SK-N-SH (cell line): ENCODE results near the gene ZNF182. TPM values are rescaled to one million over a fixed set of nuclear protein-coding genes. Genes with fewer than 3 reads are reported as not detected.
"Not testable (repeated sequence)": the region's sequence is repeated elsewhere in the genome, so short reads cannot be mapped to it uniquely, and the experiment has no call there.

Source experiments
- CTCF ChIA-PET: fragments of 300-600, 350-600 bp; formaldehyde crosslinking; extraction: SDS; loops from one replicate; lab custom pipeline; 2021; lab: Yijun Ruan, JAX
- POLR2A ChIA-PET: fragments of 350-600 bp; sonication (Branson Sonifier 250); formaldehyde crosslinking; extraction: SDS; loops from one replicate; lab custom pipeline; 2020; ENCODE audit warnings: antibody characterized with exemption, inconsistent platforms; lab: Yijun Ruan, JAX
- DNase-seq: peaks from one replicate; pipeline ENCODE4 v3.0.0; 2012
- H2AFZ ChIP-seq: fragments of 200-600 bp; sonication (generic); 2 replicates; pipeline ENCODE4 v1.8.1; 2016; ENCODE audit warnings: antibody characterized with exemption, mild to moderate bottlenecking, low read depth
- H3F3A ChIP-seq: fragments of 200-600 bp; sonication (generic); replicated peaks from 2 replicates; pipeline ENCODE3; 2016; ENCODE audit warnings: antibody characterized with exemption, mild to moderate bottlenecking; ENCODE audit not compliant: insufficient read depth
- H3K27ac ChIP-seq, 2 experiments: fragments of 200-500 bp in 1 of 2; fragments of 200-600 bp in 1 of 2; sonication (Bioruptor generic) in 1 of 2; sonication (generic), shearing (Covaris generic) in 1 of 2; 2 replicates each; pipeline versions ENCODE4 v1.5.1 to v1.6.1; 2014 to 2016; ENCODE audit warnings: low read depth in 2 of 2, inconsistent platforms in 1 of 2, low read length in 1 of 2, mild to moderate bottlenecking in 1 of 2, mixed read lengths in 1 of 2
- H3K27me3 ChIP-seq: fragments of 200-600 bp; sonication (generic), shearing (Covaris generic); 2 replicates; pipeline ENCODE4 v1.6.1; 2016; ENCODE audit warnings: mixed run types; ENCODE audit not compliant: insufficient read depth
- H3K36me3 ChIP-seq, 2 experiments: fragments of 200-500 bp in 1 of 2; fragments of 200-600 bp in 1 of 2; sonication (Bioruptor generic) in 1 of 2; sonication (generic) in 1 of 2; replicated peaks in 1 of 2; 2 replicates each; pipeline versions ENCODE3 to v1.5.1; 2014 to 2016; ENCODE audit warnings: low read length in 1 of 2, mild to moderate bottlenecking in 1 of 2; ENCODE audit not compliant: insufficient read depth in 2 of 2, control insufficient read depth in 1 of 2
- H3K4me1 ChIP-seq, 2 experiments: fragments of 200-500 bp in 1 of 2; fragments of 200-600 bp in 1 of 2; sonication (Bioruptor generic) in 1 of 2; sonication (generic), shearing (Covaris generic) in 1 of 2; 2 replicates each; pipeline versions ENCODE4 v1.5.1 to v1.6.1; 2014 to 2016; ENCODE audit warnings: low read depth in 1 of 2, low read length in 1 of 2, mixed run types in 1 of 2; ENCODE audit not compliant: insufficient read depth in 2 of 2, control insufficient read depth in 1 of 2
- H3K4me2 ChIP-seq: fragments of 200-600 bp; sonication (generic), shearing (Covaris generic); 2 replicates; pipeline ENCODE4 v1.6.1; 2017; ENCODE audit warnings: mixed run types
- H3K4me3 ChIP-seq, 2 experiments: fragments of 200-500 bp in 1 of 2; fragments of 200-600 bp in 1 of 2; sonication (Bioruptor generic) in 1 of 2; sonication (generic), shearing (Covaris generic) in 1 of 2; 2 replicates each; pipeline versions ENCODE4 v1.5.1 to v1.8.1; 2014 to 2016; ENCODE audit warnings: low read depth in 2 of 2, inconsistent platforms in 1 of 2, low read length in 1 of 2, mild to moderate bottlenecking in 1 of 2, mixed read lengths in 1 of 2, moderate library complexity in 1 of 2
- H3K79me2 ChIP-seq: fragments of 200-600 bp; sonication (generic); 2 replicates; pipeline ENCODE4 v1.8.1; 2017; ENCODE audit warnings: mild to moderate bottlenecking; ENCODE audit not compliant: insufficient read depth
- H3K9ac ChIP-seq: fragments of 200-600 bp; sonication (generic); 2 replicates; pipeline ENCODE4 v1.6.1; 2017; ENCODE audit warnings: mixed run types
- H3K9me2 ChIP-seq: fragments of 200-600 bp; sonication (generic); 2 replicates; pipeline ENCODE4 v1.6.1; 2017; ENCODE audit warnings: mixed run types
- H3K9me3 ChIP-seq: fragments of 200-600 bp; sonication (generic); 2 replicates; pipeline ENCODE4 v1.6.1; 2017; ENCODE audit warnings: mixed run types, mild to moderate bottlenecking, moderate library complexity
- H4K20me1 ChIP-seq: fragments of 200-600 bp; sonication (generic); 2 replicates; pipeline ENCODE4 v1.6.1; 2017; ENCODE audit warnings: mild to moderate bottlenecking, mixed run types; ENCODE audit not compliant: insufficient read depth
- CHD2 ChIP-seq: fragments of 150-350 bp; IDR thresholded peaks from 2 replicates; pipeline ENCODE4 v1.6.1; 2018; ENCODE audit warnings: low read length; ENCODE audit not compliant: partially characterized antibody
- EP300 ChIP-seq, 2 experiments: IDR thresholded peaks; 2 replicates each; pipeline versions ENCODE4 v1.4.0 to v1.6.1; 2012; ENCODE audit warnings: borderline replicate concordance in 1 of 2, low read depth in 1 of 2, low read length in 1 of 2
- EZH2phosphoT487 ChIP-seq: fragments of 200-600 bp; sonication (generic); IDR thresholded peaks from 2 replicates; pipeline ENCODE4 v1.6.1; 2017; ENCODE audit warnings: low read depth, mixed run types, mild to moderate bottlenecking, antibody characterized with exemption, moderate library complexity, borderline replicate concordance
- FOSL2 ChIP-seq: IDR thresholded peaks from 2 replicates; pipeline ENCODE4 v1.4.0; 2012; ENCODE audit warnings: low read depth, mild to moderate bottlenecking, moderate library complexity, borderline replicate concordance
- FOXJ3 ChIP-seq: sonication (generic); formaldehyde crosslinking; IDR thresholded peaks from 2 replicates; pipeline ENCODE4 v1.5.1; 2020; ENCODE audit warnings: mild to moderate bottlenecking, missing genetic modification reagents
- FOXM1 ChIP-seq: IDR thresholded peaks from 2 replicates; pipeline ENCODE4 v1.4.0; 2012; ENCODE audit warnings: low read depth, mild to moderate bottlenecking
- GABPA ChIP-seq: IDR thresholded peaks from 2 replicates; pipeline ENCODE4 v1.4.0; 2012; ENCODE audit warnings: low read depth, mild to moderate bottlenecking
- MXI1 ChIP-seq: IDR thresholded peaks from 2 replicates; pipeline ENCODE4 v1.6.1; 2012; ENCODE audit warnings: mild to moderate bottlenecking, low read depth, low read length, improper control_type of control experiment
- NRF1 ChIP-seq: IDR thresholded peaks from 2 replicates; pipeline ENCODE4 v1.6.1; 2012; ENCODE audit warnings: low read depth, mild to moderate bottlenecking, low read length
- RAD21 ChIP-seq: IDR thresholded peaks from 2 replicates; pipeline ENCODE4 v1.6.1; 2012; ENCODE audit warnings: mild to moderate bottlenecking, low read length
- RFX5 ChIP-seq: IDR thresholded peaks from 2 replicates; pipeline ENCODE4 v1.6.1; 2012; ENCODE audit warnings: mild to moderate bottlenecking, improper control_type of control experiment, low read length
- RXRA ChIP-seq: IDR thresholded peaks from 2 replicates; pipeline ENCODE4 v1.4.0; 2012; ENCODE audit warnings: low read depth, mild to moderate bottlenecking, borderline replicate concordance
- SIN3A ChIP-seq: IDR thresholded peaks from 2 replicates; pipeline ENCODE4 v1.6.1; 2012; ENCODE audit warnings: low read depth, mild to moderate bottlenecking, low read length, moderate library complexity, borderline replicate concordance
- SMC3 ChIP-seq: IDR thresholded peaks from 2 replicates; pipeline ENCODE4 v1.6.1; 2012; ENCODE audit warnings: low read depth, low read length, improper control_type of control experiment
- TAF1 ChIP-seq: IDR thresholded peaks from 2 replicates; pipeline ENCODE4 v1.6.1; 2012; ENCODE audit warnings: low read depth, mild to moderate bottlenecking, low read length, moderate library complexity, borderline replicate concordance
- TCF12 ChIP-seq: IDR thresholded peaks from 2 replicates; pipeline ENCODE4 v1.4.0; 2012
- YY1 ChIP-seq: IDR thresholded peaks from 2 replicates; pipeline ENCODE4 v1.4.0; 2012; ENCODE audit warnings: low read depth, mild to moderate bottlenecking
- WGBS: methylation state at CpG from one replicate; pipeline ENCODE4 v1.1.6; 2017; ENCODE audit warnings: low lambda C conversion rate; 5-methylcytosine and 5-hydroxymethylcytosine counted together
- polyA plus RNA-seq, 3 experiments: library from polyadenylated mRNA; depleted of rRNA; stranded (reverse); fragments of >200 nt; gene quantifications; 2 replicates each; pipeline ENCODE4 v1.2.3, GENCODE V29; 2012
- TF ChIP-seq, protein P1 (sequence below): IDR thresholded peaks from 2 replicates; pipeline ENCODE4 v1.4.0; 2012; ENCODE audit warnings: low read depth, borderline replicate concordance
- TF ChIP-seq, protein P2 (sequence below): fragments of 150-350 bp; IDR thresholded peaks from 2 replicates; pipeline ENCODE4 v1.6.1; 2017; ENCODE audit warnings: antibody characterized with exemption, low read length, low read depth, borderline replicate concordance

Gene ZNF182
- polyA plus RNA-seq, 1 of the 3 experiments (the other 2 are of a cell fraction) = 2.1 TPM

DNA sequence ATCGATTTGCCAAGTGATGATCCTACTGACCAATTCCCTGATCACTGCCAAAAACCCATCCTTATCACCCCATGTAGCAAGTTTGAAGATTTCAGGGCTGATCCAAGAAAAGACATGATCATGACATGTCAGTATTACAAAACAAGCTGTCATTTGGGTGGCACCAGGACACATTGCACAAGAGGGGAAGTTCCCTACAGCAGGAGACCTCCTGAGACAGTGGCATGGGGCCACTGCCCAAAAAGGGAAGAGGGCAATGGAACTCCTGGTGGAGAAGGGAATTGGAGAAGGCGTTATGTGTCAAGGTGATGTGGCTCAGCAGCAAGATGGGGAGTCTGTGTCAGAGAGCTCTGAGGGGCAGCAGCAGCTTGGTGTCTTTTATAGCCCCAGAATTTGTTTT is 43.4 kb downstream of the ZNF182 start:
- ChIA-PET CTCF (interaction anchor here (0.6 kb wide), 1 partner anchor 81 kb away, joined by 3 read pairs; no protein-coding TSS in a partner anchor), POLR2A (no interaction called here)
- Histone ChIP-seq H3K4me2 (no peak overlapping the region), H3K79me2 (no peaks in the 10 kb centered on the region), H2AFZ (no peak overlapping the region), H3K9me2 (no peaks in the 10 kb centered on the region), H3K4me1 (no peaks in the 10 kb centered on the region), H3F3A (no peaks in the 10 kb centered on the region), H3K4me3 (no peak overlapping the region), H3K27me3 (no peaks in the 10 kb centered on the region; the same call in 1 of the 2 replicates), H3K9me3 (no peaks in the 10 kb centered on the region), H3K9ac (no peak overlapping the region), H3K27ac (no peak overlapping the region), H3K36me3 (no peaks in the 10 kb centered on the region), H4K20me1 (no peaks in the 10 kb centered on the region)
- WGBS = 17% methylated on average over 2 of the region's 2 CpGs
- DNase-seq = no peak
- TF ChIP-seq EZH2phosphoT487 = no peak
- no peak for TF ChIP-seq YY1
- TF ChIP-seq RAD21 = no peak
- TF ChIP-seq NRF1 = no peak
- TF ChIP-seq GABPA = no peak
- TF ChIP-seq, protein P1, sequence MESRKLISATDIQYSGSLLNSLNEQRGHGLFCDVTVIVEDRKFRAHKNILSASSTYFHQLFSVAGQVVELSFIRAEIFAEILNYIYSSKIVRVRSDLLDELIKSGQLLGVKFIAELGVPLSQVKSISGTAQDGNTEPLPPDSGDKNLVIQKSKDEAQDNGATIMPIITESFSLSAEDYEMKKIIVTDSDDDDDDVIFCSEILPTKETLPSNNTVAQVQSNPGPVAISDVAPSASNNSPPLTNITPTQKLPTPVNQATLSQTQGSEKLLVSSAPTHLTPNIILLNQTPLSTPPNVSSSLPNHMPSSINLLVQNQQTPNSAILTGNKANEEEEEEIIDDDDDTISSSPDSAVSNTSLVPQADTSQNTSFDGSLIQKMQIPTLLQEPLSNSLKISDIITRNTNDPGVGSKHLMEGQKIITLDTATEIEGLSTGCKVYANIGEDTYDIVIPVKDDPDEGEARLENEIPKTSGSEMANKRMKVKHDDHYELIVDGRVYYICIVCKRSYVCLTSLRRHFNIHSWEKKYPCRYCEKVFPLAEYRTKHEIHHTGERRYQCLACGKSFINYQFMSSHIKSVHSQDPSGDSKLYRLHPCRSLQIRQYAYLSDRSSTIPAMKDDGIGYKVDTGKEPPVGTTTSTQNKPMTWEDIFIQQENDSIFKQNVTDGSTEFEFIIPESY = no peak
- TF ChIP-seq FOXM1 = no peak
- TF ChIP-seq SIN3A = no peak
- TF ChIP-seq FOSL2 = no peak
- TF ChIP-seq RFX5 = no peak
- no peak for TF ChIP-seq EP300 (IDR thresholded peaks at IDR 0.05; ENCODE audit: borderline replicate concordance in 1 of 2, low read depth in 1 of 2, low read length in 1 of 2)
- no peak for TF ChIP-seq SMC3
- no peak for TF ChIP-seq FOXJ3
- no peak for TF ChIP-seq RXRA
- no peak for TF ChIP-seq TCF12
- TF ChIP-seq CHD2 = no peak
- TF ChIP-seq MXI1 = no peak
- no peak for TF ChIP-seq TAF1

DNA sequence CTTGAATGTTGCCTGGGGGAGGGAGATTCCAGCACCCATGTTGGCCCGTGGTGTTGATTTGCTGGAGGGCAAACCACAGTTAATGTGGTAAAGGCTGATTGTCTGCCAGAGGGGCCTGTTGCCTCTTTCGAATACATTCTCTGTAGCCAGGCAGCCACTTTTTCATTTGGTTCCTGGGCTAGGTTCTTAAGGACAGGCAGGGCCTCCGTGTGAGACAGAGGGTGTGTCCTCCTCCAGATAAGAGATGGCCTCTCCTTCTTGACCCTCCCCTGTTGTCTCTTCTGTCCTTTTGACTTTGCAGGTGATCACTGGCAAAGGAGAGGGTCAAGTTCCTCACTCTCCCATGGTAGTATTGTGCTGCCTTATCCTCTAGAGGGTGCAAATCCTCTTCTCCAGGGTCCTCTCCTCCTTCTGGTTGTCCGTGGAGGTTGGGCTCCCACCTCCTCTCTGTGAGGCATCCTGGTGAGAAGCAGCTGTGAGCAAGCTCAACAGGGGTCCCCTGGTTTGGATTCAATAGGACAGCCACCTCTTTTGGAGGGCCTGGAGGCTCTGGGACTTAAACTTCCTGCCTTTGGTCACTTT is 44.9 kb downstream of the ZNF182 start:
- DNase-seq = peak; percentile 36
- Histone ChIP-seq H3K27ac (no peak overlapping the region), H3K9me2 (no peaks in the 10 kb centered on the region), H3K4me3 (no peak overlapping the region), H3K79me2 (no peaks in the 10 kb centered on the region), H3K9ac (no peak overlapping the region), H3K27me3 (no peaks in the 10 kb centered on the region; the same call in 1 of the 2 replicates), H2AFZ (no peak overlapping the region), H3K4me1 (no peaks in the 10 kb centered on the region), H3K9me3 (no peaks in the 10 kb centered on the region), H3K4me2 (no peak overlapping the region), H4K20me1 (no peaks in the 10 kb centered on the region), H3K36me3 (no peaks in the 10 kb centered on the region), H3F3A (no peaks in the 10 kb centered on the region)
- ChIA-PET CTCF (interaction anchor here (0.6 to 2.3 kb wide), 5 partner anchors 11 to 105 kb away, joined by 3 to 10 read pairs (median 6); no protein-coding TSS in a partner anchor), POLR2A (no interaction called here)
- TF ChIP-seq, protein P2, sequence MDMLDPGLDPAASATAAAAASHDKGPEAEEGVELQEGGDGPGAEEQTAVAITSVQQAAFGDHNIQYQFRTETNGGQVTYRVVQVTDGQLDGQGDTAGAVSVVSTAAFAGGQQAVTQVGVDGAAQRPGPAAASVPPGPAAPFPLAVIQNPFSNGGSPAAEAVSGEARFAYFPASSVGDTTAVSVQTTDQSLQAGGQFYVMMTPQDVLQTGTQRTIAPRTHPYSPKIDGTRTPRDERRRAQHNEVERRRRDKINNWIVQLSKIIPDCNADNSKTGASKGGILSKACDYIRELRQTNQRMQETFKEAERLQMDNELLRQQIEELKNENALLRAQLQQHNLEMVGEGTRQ = no peak
- TF ChIP-seq EP300 (IDR thresholded peaks at IDR 0.05; ENCODE audit: borderline replicate concordance in 1 of 2, low read depth in 1 of 2, low read length in 1 of 2) = no peak
- TF ChIP-seq RAD21 = peak; percentile 47
- TF ChIP-seq SMC3 = peak; percentile 29; the same call in 1 of the 2 replicates
- WGBS = 27% methylated on average over 4 of the region's 4 CpGs

DNA sequence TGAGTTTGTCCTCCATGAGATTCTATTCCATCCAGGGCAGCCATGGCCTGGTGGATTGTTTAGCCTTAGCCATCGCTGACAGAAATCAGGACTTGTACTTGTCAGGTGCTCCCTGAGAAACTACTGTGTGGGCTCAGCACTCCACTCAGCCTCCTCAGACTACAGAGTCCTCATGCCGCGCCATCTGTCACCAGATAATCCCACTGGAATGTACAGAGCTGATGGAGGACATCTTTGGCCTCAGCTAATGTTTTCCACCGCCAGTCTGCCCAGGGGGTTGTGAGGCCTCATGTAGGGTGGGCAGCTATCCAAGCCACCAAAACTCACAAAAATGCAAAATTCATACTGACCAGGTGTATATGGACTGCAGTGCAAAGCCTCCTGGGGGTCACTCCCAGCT is 45.6 kb downstream of the ZNF182 start:
- H3K4me3 ChIP-seq, H3K9me2 ChIP-seq, POLR2A ChIA-PET, H3K4me1 ChIP-seq, H3K27me3 ChIP-seq, DNase-seq, H3K9ac ChIP-seq, H4K20me1 ChIP-seq, H3K36me3 ChIP-seq, H3F3A ChIP-seq, H3K27ac ChIP-seq, H2AFZ ChIP-seq, H3K79me2 ChIP-seq, H3K4me2 ChIP-seq, H3K9me3 ChIP-seq: not testable (repeated sequence)
- CTCF ChIA-PET = interaction anchor here (1.9 to 2.3 kb wide), 3 partner anchors 10 to 70 kb away, joined by 6 to 10 read pairs (median 8); no protein-coding TSS in a partner anchor
- WGBS = 39% methylated on average over 3 of the region's 4 CpGs
